Neural cell (in vitro differentiated cells): ENCODE data around the gene FGD4. TPM values are rescaled to one million over a fixed set of nuclear protein-coding genes. Genes with fewer than 3 reads are reported as not detected.
A peak's percentile ranks its signal among the peaks of the same experiment; 100 is the strongest.

Experiments
- H2AFZ ChIP-seq: fragments of 200-600, 300-800 bp; sonication (generic), shearing (Covaris generic); 2 replicates; pipeline ENCODE4 v1.6.0; 2014; ENCODE audit warnings: low read depth, mild to moderate bottlenecking, antibody characterized with exemption, low read length, moderate library complexity
- H3F3A ChIP-seq: fragments of 200-600 bp; shearing (Covaris generic); 2 replicates; pipeline ENCODE4 v1.6.1; 2016; ENCODE audit warnings: mild to moderate bottlenecking, moderate library complexity, mixed read lengths, antibody characterized with exemption, low read length; ENCODE audit not compliant: insufficient read depth, poor library complexity, severe bottlenecking
- H3K27ac ChIP-seq: fragments of 200-600, 300-800 bp; sonication (generic), shearing (Covaris generic); 2 replicates; pipeline ENCODE4 v1.5.1; 2014; ENCODE audit warnings: mild to moderate bottlenecking, low read length, moderate library complexity
- H3K27me3 ChIP-seq: fragments of 300-800, 200-600 bp; sonication (generic), shearing (Covaris generic); 2 replicates; pipeline ENCODE4 v1.6.0; 2014; ENCODE audit warnings: mild to moderate bottlenecking, low read depth, low read length, moderate library complexity; ENCODE audit not compliant: insufficient read depth
- H3K36me3 ChIP-seq: fragments of 300-800, 200-600 bp; sonication (generic), shearing (Covaris generic); 2 replicates; pipeline ENCODE4 v1.5.1; 2014; ENCODE audit warnings: mild to moderate bottlenecking, antibody characterized with exemption, low read length, moderate library complexity; ENCODE audit not compliant: insufficient read depth
- H3K4me2 ChIP-seq: fragments of 300-800, 200-600 bp; sonication (generic), shearing (Covaris generic); 2 replicates; pipeline ENCODE4 v1.6.0; 2014; ENCODE audit warnings: mild to moderate bottlenecking, low read length
- H3K4me3 ChIP-seq: fragments of 300-800, 200-600 bp; sonication (generic), shearing (Covaris generic); 2 replicates; pipeline ENCODE4 v1.5.1; 2014; ENCODE audit warnings: mild to moderate bottlenecking, low read length, moderate library complexity
- H3K79me2 ChIP-seq: fragments of 200-600 bp; shearing (Covaris generic); replicated peaks from 2 replicates; pipeline ENCODE4 v1.6.0; 2014; ENCODE audit warnings: mild to moderate bottlenecking, low read length, moderate library complexity; ENCODE audit not compliant: insufficient read depth
- H3K9ac ChIP-seq: fragments of 300-800, 200-600 bp; sonication (generic), shearing (Covaris generic); 2 replicates; pipeline ENCODE4 v1.6.1; 2016; ENCODE audit warnings: mild to moderate bottlenecking, low read length, mixed read lengths
- H3K9me2 ChIP-seq: fragments of 200-600 bp; shearing (Covaris generic); 2 replicates; pipeline ENCODE4 v1.6.1; 2016; ENCODE audit warnings: mild to moderate bottlenecking, low read length, mixed read lengths; ENCODE audit not compliant: insufficient read depth
- H3K9me3 ChIP-seq: fragments of 200-600, 300-800 bp; sonication (generic), shearing (Covaris generic); 2 replicates; pipeline ENCODE4 v1.6.1; 2016; ENCODE audit warnings: mild to moderate bottlenecking, mixed run types, low read length, moderate library complexity, mixed read lengths
- H4K20me1 ChIP-seq: fragments of 200-600 bp; shearing (Covaris generic); 2 replicates; pipeline ENCODE4 v1.6.1; 2016; ENCODE audit warnings: mild to moderate bottlenecking, mixed run types; ENCODE audit not compliant: insufficient read depth
- CTCF ChIP-seq: fragments of 450-650 bp; IDR thresholded peaks from 2 replicates; pipeline ENCODE4 v1.5.1; 2014; ENCODE audit warnings: antibody characterized with exemption, mild to moderate bottlenecking, moderate library complexity; ENCODE audit not compliant: poor library complexity, severe bottlenecking
- EP300 ChIP-seq: fragments of 450-650 bp; conservative IDR thresholded peaks from 2 replicates; pipeline ENCODE4 v1.6.1; 2014; ENCODE audit warnings: antibody characterized with exemption, mild to moderate bottlenecking, moderate library complexity; ENCODE audit not compliant: poor library complexity, severe bottlenecking
- EZH2 ChIP-seq: fragments of 200-600, 300-800 bp; shearing (Covaris generic), sonication (generic); IDR thresholded peaks from 2 replicates; pipeline ENCODE4 v1.6.1; 2014; ENCODE audit warnings: antibody characterized with exemption, low read length, borderline replicate concordance, mild to moderate bottlenecking; ENCODE audit not compliant: insufficient read depth, poor library complexity, severe bottlenecking
- MXI1 ChIP-seq: fragments of 450-650 bp; conservative IDR thresholded peaks from 2 replicates; pipeline ENCODE4 v1.6.1; 2014; ENCODE audit warnings: antibody characterized with exemption, mild to moderate bottlenecking; ENCODE audit not compliant: poor library complexity, severe bottlenecking
- POLR2AphosphoS5 ChIP-seq: IDR thresholded peaks from 2 replicates; pipeline ENCODE4 v1.6.1; 2012
- RAD21 ChIP-seq: fragments of 450-650 bp; conservative IDR thresholded peaks from 2 replicates; pipeline ENCODE4 v1.6.1; 2014; ENCODE audit warnings: antibody characterized with exemption, mild to moderate bottlenecking, moderate library complexity
- REST ChIP-seq: IDR thresholded peaks from 2 replicates; pipeline ENCODE4 v1.6.1; 2012; ENCODE audit warnings: borderline replicate concordance
- SMC3 ChIP-seq: fragments of 450-650 bp; conservative IDR thresholded peaks from 2 replicates; pipeline ENCODE4 v1.6.1; 2014; ENCODE audit warnings: antibody characterized with exemption, mild to moderate bottlenecking, moderate library complexity; ENCODE audit not compliant: poor library complexity
- TAF1 ChIP-seq: IDR thresholded peaks from 2 replicates; pipeline ENCODE4 v1.6.1; 2012; ENCODE audit warnings: low read depth
- polyA plus RNA-seq: library from polyadenylated mRNA; depleted of rRNA; stranded (reverse); fragments of >200 nt; gene quantifications from 2 replicates; pipeline ENCODE4 v1.2.3, GENCODE V29; 2014

FGD4 gene
- polyA plus RNA-seq, 1 donor from 2014 or later: 24.4 TPM

- peak overlapping the region; percentile 26 for H3K27ac ChIP-seq
- H3K27me3 ChIP-seq: no peaks in the 10 kb centered on the region
- no peak overlapping the region for H3K4me2 ChIP-seq
- no peak overlapping the region for H3K9ac ChIP-seq
- no peaks in the 10 kb centered on the region for H3K9me2 ChIP-seq
- H3K36me3 ChIP-seq: no peaks in the 10 kb centered on the region
- no peak overlapping the region for H3K4me3 ChIP-seq
- no peaks in the 10 kb centered on the region for H3F3A ChIP-seq
- H3K79me2 ChIP-seq: peaks cover 2% of the 10 kb centered on the region
- no peak overlapping the region for H2AFZ ChIP-seq
- H4K20me1 ChIP-seq: no peaks in the 10 kb centered on the region
- TF ChIP-seq CTCF (no peak), EP300 (peak; percentile 36)
- H3K9me3 ChIP-seq: no peaks in the 10 kb centered on the region
Observed at GRCh38 chr12:32605326-32606095, 206.2 kb downstream of the FGD4 start.

GRCh38 chr12:32606443-32606842 lies 207.1 kb downstream of the FGD4 start:
- H3K27ac ChIP-seq: no peak overlapping the region
- H3K36me3 ChIP-seq: no peaks in the 10 kb centered on the region
- no peaks in the 10 kb centered on the region for H3K9me3 ChIP-seq

More at GRCh38 chr12:32606443-32606842, 207.1 kb downstream of the FGD4 start:
- no peaks in the 10 kb centered on the region for H3K27me3 ChIP-seq
- H3K79me2 ChIP-seq: peaks cover 2% of the 10 kb centered on the region
- TF ChIP-seq EP300: no peak
- TF ChIP-seq EZH2: no peak
- no peak for TF ChIP-seq SMC3
- TF ChIP-seq REST: no peak
- TF ChIP-seq POLR2AphosphoS5: no peak
- TF ChIP-seq RAD21: no peak
- no peak for TF ChIP-seq MXI1
- no peak for TF ChIP-seq TAF1
- TF ChIP-seq CTCF: no peak
- no peaks in the 10 kb centered on the region for H3K9me2 ChIP-seq
- H3F3A ChIP-seq: no peaks in the 10 kb centered on the region
- no peaks in the 10 kb centered on the region for H4K20me1 ChIP-seq
- no peak overlapping the region for H3K4me2 ChIP-seq
- H3K4me3 ChIP-seq: no peak overlapping the region
- no peak overlapping the region for H3K9ac ChIP-seq
- no peak overlapping the region for H2AFZ ChIP-seq
